Measurements from ENCODE around the gene SH3GL1. TPM values are rescaled to one million over a fixed set of nuclear protein-coding genes. Genes with fewer than 3 reads are reported as not detected.

SH3GL1 gene
- total and polyA plus RNA-seq, 10 of the 15 experiments (the other 5 are each of a cell fraction or from before 2014, with no cell fraction given) = 0.93 to 47.4 (median 28.4) TPM

DNA sequence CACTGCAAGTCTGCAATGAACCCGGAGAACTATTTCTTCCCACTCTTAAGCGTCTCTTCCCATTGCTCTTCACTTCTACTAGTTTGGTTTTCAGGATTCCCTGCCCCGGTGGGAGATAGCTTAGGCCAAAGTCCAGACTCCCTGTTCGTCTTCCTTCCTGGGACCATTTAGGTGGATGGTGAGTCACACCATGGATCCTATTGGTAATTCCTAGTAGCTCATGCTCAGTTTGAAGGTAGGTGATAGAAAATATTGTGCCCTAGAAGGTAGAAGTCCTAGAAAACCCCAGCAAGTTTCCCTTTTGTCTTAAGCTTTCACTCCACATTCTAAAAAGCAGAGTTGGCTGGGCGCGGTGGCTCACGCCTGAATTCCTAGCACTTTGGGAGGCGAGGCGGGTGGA lies 15.9 kb upstream of the SH3GL1 start (continued):
- TF ChIP-seq ZNF384 (IDR thresholded peaks at IDR 0.05; ENCODE audit: borderline replicate concordance, low read depth, low read length) (no peak), MTA2 (IDR thresholded peaks at IDR 0.05; ENCODE audit: low read depth) (no peak), TCF3 (IDR thresholded peaks at IDR 0.05; ENCODE audit: borderline replicate concordance, insufficient read depth, low read depth, low read length) (no peak), HDAC2 (IDR thresholded peaks at IDR 0.05) (no peak)

DNA sequence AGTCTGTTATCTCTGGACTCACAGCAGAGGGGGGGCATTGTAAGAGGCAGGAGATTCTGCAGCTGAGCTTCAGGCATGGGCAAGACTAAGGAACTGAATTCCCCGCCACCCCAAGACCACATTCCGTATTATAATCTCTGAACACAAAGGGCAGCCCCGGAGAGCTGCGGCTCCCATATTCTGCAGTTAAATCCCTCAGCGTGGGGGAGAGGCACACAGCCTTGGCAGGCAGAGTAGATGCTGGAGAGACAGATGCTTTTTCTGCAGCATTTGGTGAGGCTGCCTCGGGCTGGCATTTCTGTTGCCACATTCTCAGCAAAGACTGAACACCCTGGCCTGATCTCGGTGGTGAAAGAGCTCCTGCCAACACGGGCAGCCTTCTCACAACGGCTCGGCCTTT lies 15.0 kb upstream of the SH3GL1 start:
- ChIA-PET POLR2A (no interaction called here), SMC1A (ENCODE audit: uncharacterized antibody, unreplicated experiment) (interaction anchor here (0.9 to 2.0 kb wide), 2 partner anchors 10 to 39 kb away, joined by 3 to 10 read pairs; no protein-coding TSS in a partner anchor), RAD21 (ENCODE audit: unreplicated experiment) (no interaction called here), CTCF (interaction anchor here (1.2 to 2.4 kb wide), 4 partner anchors 11 to 149 kb away, joined by 3 to 6 read pairs (median 4); no protein-coding TSS in a partner anchor)
- ATAC-seq (no peak), FAIRE-seq (no peak), DNase-seq (ENCODE audit: low read depth, low spot score) (no peak)
- Histone ChIP-seq H3K27me3 (replicated peaks in 1 of 2; ENCODE audit: control insufficient read depth in 2 of 2, insufficient read depth in 2 of 2, low read length in 1 of 2) (no peaks in the 10 kb centered on the region), H3K9me3 (replicated peaks; ENCODE audit: control insufficient read depth, insufficient read depth, low read length) (no peaks in the 10 kb centered on the region), H3K9ac (ENCODE audit: control insufficient read depth, insufficient read depth, low read length) (no peak overlapping the region), H2AFZ (ENCODE audit: control insufficient read depth, low read depth, low read length) (no peak overlapping the region), H3K4me3 (no peak overlapping the region), H3K36me3 (ENCODE audit: control insufficient read depth in 2 of 2, insufficient read depth in 2 of 2, low read length in 1 of 2) (peaks cover 13 to 14% of the 10 kb centered on the region in 2 experiments; a peak in 3 of 4 replicates), H4K20me1 (ENCODE audit: control insufficient read depth, insufficient read depth) (no peaks in the 10 kb centered on the region; the same call in 1 of the 2 replicates), H3K4me2 (ENCODE audit: control insufficient read depth, insufficient read depth) (no peak overlapping the region), H3K79me2 (ENCODE audit: control insufficient read depth, insufficient read depth, low read length) (peaks cover 5% of the 10 kb centered on the region), H3K4me1 (ENCODE audit: control insufficient read depth, insufficient read depth, low read length) (no peaks in the 10 kb centered on the region), H3K27ac (ENCODE audit: control insufficient read depth, insufficient read depth) (no peak overlapping the region)
- WGBS (ENCODE audit: insufficient coverage, insufficient replicate concordance, low lambda C conversion rate, missing lambda C conversion rate) = 96% methylated on average over 10 of the region's 10 CpGs
- no TSS peak for BruUV-seq (replicated peaks)
- in situ Hi-C loops (cut with MboI) (no loop called here), intact Hi-C loops (cut with micrococcal nuclease; ENCODE audit: unreplicated experiment) (no loop called here)
- TF ChIP-seq SPI1 (IDR thresholded peaks at IDR 0.05; ENCODE audit: borderline replicate concordance, insufficient read depth, low read depth, low read length) (no peak), RCOR1 (conservative IDR thresholded peaks at IDR 0.05; ENCODE audit: low read depth, low read length) (no peak), NFYB (IDR thresholded peaks at IDR 0.05; ENCODE audit: insufficient read depth, low read depth, low read length) (no peak), HCFC1 (IDR thresholded peaks at IDR 0.05; ENCODE audit: low read length) (no peak), CEBPZ (IDR thresholded peaks at IDR 0.05; ENCODE audit: low read depth, low read length) (no peak), RELA (IDR thresholded peaks at IDR 0.05; ENCODE audit: borderline replicate concordance, partially characterized antibody) (no peak), BCL3 (IDR thresholded peaks at IDR 0.05; ENCODE audit: borderline replicate concordance, insufficient read depth, low read depth, low read length, poor library complexity, severe bottlenecking) (no peak), TCF3 (IDR thresholded peaks at IDR 0.05; ENCODE audit: borderline replicate concordance, insufficient read depth, low read depth, low read length) (no peak), EZH2 (IDR thresholded peaks at IDR 0.05; ENCODE audit: borderline replicate concordance, control insufficient read depth, low read depth, low read length) (no peak)
- TF ChIP-seq, protein P1, sequence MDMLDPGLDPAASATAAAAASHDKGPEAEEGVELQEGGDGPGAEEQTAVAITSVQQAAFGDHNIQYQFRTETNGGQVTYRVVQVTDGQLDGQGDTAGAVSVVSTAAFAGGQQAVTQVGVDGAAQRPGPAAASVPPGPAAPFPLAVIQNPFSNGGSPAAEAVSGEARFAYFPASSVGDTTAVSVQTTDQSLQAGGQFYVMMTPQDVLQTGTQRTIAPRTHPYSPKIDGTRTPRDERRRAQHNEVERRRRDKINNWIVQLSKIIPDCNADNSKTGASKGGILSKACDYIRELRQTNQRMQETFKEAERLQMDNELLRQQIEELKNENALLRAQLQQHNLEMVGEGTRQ (IDR thresholded peaks at IDR 0.05; ENCODE audit: borderline replicate concordance, low read depth, low read length) = no peak
- TF ChIP-seq, protein P2, sequence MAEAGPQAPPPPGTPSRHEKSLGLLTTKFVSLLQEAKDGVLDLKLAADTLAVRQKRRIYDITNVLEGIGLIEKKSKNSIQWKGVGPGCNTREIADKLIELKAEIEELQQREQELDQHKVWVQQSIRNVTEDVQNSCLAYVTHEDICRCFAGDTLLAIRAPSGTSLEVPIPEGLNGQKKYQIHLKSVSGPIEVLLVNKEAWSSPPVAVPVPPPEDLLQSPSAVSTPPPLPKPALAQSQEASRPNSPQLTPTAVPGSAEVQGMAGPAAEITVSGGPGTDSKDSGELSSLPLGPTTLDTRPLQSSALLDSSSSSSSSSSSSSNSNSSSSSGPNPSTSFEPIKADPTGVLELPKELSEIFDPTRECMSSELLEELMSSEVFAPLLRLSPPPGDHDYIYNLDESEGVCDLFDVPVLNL (IDR thresholded peaks at IDR 0.05; ENCODE audit: low read depth, low read length) = no peak
